ENCODE results near the gene SELENOF. TPM values are rescaled to one million over a fixed set of nuclear protein-coding genes. Genes with fewer than 3 reads are reported as not detected.

SELENOF gene
- total RNA-seq, 1 donor from 2014 or later, result 129 TPM

- Mint-ChIP-seq H3K4me1 (no peaks in the 10 kb centered on the region), H3K4me3 (no peak overlapping the region), H3K27me3 (ENCODE audit: low read depth) (no peaks in the 10 kb centered on the region), H3K36me3 (ENCODE audit: low read depth) (peaks cover 5% of the 10 kb centered on the region), H3K9me3 (no peaks in the 10 kb centered on the region), H3K27ac (ENCODE audit: unreplicated experiment) (no peak overlapping the region)
- DNase-seq (ENCODE audit: low read depth, low spot score), result no peak
- no peak for TF ChIP-seq CTCF (conservative IDR thresholded peaks at IDR 0.05)
Measured at GRCh38 chr1:86888327-86888726, 25.6 kb downstream of the SELENOF start.

- H3K36me3 Mint-ChIP-seq (ENCODE audit: low read depth), result peaks cover 5% of the 10 kb centered on the region
- H3K27me3 Mint-ChIP-seq (ENCODE audit: low read depth), result no peaks in the 10 kb centered on the region
- no peak for DNase-seq (ENCODE audit: low read depth, low spot score)
- no peak overlapping the region for H3K27ac Mint-ChIP-seq (ENCODE audit: unreplicated experiment)
- H3K9me3 Mint-ChIP-seq, result no peaks in the 10 kb centered on the region
- no peaks in the 10 kb centered on the region for H3K4me1 Mint-ChIP-seq
- no peak overlapping the region for H3K4me3 Mint-ChIP-seq
- no peak for TF ChIP-seq CTCF (conservative IDR thresholded peaks at IDR 0.05)
Measured at GRCh38 chr1:86887479-86888162, 26.3 kb downstream of the SELENOF start.

GRCh38 chr1:86875722-86876121 is 38.2 kb downstream of the SELENOF start:
- no peaks in the 10 kb centered on the region for H3K27me3 Mint-ChIP-seq (ENCODE audit: low read depth)
- H3K4me1 Mint-ChIP-seq, result no peaks in the 10 kb centered on the region
- H3K27ac Mint-ChIP-seq (ENCODE audit: unreplicated experiment), result no peak overlapping the region

GRCh38 chr1:86872086-86872485 is 41.8 kb downstream of the SELENOF start:
- Mint-ChIP-seq H3K4me3 (no peak overlapping the region), H3K4me1 (no peaks in the 10 kb centered on the region), H3K27ac (ENCODE audit: unreplicated experiment) (no peak overlapping the region), H3K27me3 (ENCODE audit: low read depth) (no peaks in the 10 kb centered on the region), H3K36me3 (ENCODE audit: low read depth) (peaks cover 9% of the 10 kb centered on the region), H3K9me3 (no peaks in the 10 kb centered on the region)
- DNase-seq (ENCODE audit: low read depth, low spot score), result no peak
- no peak for TF ChIP-seq CTCF (conservative IDR thresholded peaks at IDR 0.05)

More at GRCh38 chr1:86875722-86876121, 38.2 kb downstream of the SELENOF start:
- H3K4me3 Mint-ChIP-seq, result no peak overlapping the region
- no peak for DNase-seq (ENCODE audit: low read depth, low spot score)
- peaks cover 9% of the 10 kb centered on the region for H3K36me3 Mint-ChIP-seq (ENCODE audit: low read depth)
- no peaks in the 10 kb centered on the region for H3K9me3 Mint-ChIP-seq
- TF ChIP-seq CTCF (conservative IDR thresholded peaks at IDR 0.05), result no peak

GRCh38 chr1:86871001-86871400 is 42.9 kb downstream of the SELENOF start:
- no peaks in the 10 kb centered on the region for H3K9me3 Mint-ChIP-seq
- DNase-seq (ENCODE audit: low read depth, low spot score), result no peak
- no peaks in the 10 kb centered on the region for H3K27me3 Mint-ChIP-seq (ENCODE audit: low read depth)
- no peaks in the 10 kb centered on the region for H3K4me1 Mint-ChIP-seq
- H3K36me3 Mint-ChIP-seq (ENCODE audit: low read depth), result peaks cover 12% of the 10 kb centered on the region
- H3K4me3 Mint-ChIP-seq, result no peak overlapping the region
- no peak overlapping the region for H3K27ac Mint-ChIP-seq (ENCODE audit: unreplicated experiment)
- TF ChIP-seq CTCF (conservative IDR thresholded peaks at IDR 0.05), result no peak
